ENCODE measurements around the gene WEE1.
A peak's percentile ranks its signal among the peaks of the same experiment; 100 is the strongest.
"Not testable (repeated sequence)": the region's sequence is repeated elsewhere in the genome, so short reads cannot be mapped to it uniquely, and the experiment has no call there.

Gene WEE1

DNA sequence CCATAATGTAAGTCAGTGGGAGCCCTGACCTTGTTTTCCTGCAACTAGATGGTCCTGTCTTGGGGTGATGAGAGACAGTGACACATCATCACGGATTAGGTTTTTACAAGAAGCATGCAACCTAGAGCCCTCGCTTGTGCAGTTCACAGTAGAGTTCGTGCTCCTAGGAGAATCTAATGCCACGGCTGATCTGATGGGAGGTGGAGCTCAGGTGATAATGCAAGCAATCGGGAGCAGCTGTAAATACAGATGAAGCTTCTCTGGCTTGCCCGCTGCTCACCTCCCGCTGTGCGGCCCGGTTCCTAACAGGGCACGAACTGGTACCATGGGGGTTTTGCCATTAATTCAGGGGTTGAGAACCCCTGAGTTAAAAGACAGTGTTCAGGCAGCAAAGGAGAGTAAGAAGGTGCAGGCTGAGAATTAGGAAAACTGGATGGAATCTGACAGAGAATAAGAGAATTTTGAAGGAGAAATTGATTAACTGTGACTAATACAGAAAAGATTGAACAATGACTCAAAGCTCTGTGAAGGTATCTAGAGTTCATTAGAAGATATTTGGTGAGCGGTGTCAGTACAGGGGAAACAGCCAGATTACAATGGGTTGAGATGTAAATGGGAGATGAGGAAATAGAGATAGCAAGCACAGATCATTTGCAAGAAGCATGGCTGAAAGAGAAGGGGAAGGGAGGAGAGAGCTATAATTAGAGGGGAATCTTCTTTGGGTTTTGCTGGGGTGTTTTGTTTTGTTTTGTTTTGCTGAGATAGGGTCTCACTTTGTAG, 21.0 kb downstream of the WEE1 start:
- TF ChIP-seq, protein P1, sequence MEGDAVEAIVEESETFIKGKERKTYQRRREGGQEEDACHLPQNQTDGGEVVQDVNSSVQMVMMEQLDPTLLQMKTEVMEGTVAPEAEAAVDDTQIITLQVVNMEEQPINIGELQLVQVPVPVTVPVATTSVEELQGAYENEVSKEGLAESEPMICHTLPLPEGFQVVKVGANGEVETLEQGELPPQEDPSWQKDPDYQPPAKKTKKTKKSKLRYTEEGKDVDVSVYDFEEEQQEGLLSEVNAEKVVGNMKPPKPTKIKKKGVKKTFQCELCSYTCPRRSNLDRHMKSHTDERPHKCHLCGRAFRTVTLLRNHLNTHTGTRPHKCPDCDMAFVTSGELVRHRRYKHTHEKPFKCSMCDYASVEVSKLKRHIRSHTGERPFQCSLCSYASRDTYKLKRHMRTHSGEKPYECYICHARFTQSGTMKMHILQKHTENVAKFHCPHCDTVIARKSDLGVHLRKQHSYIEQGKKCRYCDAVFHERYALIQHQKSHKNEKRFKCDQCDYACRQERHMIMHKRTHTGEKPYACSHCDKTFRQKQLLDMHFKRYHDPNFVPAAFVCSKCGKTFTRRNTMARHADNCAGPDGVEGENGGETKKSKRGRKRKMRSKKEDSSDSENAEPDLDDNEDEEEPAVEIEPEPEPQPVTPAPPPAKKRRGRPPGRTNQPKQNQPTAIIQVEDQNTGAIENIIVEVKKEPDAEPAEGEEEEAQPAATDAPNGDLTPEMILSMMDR (IDR thresholded peaks at IDR 0.05; ENCODE audit: control insufficient read depth, insufficient read depth, low read depth, low read length, missing control alignments), result no peak
- DNase-seq (ENCODE audit: low read depth), result no peak
- H3K4me3 ChIP-seq (ENCODE audit: control insufficient read depth, low read depth, low read length), result no peak overlapping the region

GRCh38 chr11:9596926-9597464, 23.5 kb downstream of the WEE1 start:
- TF ChIP-seq, protein P1 (IDR thresholded peaks at IDR 0.05; ENCODE audit: control insufficient read depth, insufficient read depth, low read depth, low read length, missing control alignments), result no peak
- no peak overlapping the region for H3K4me3 ChIP-seq (ENCODE audit: control insufficient read depth, low read depth, low read length)
- no peak for DNase-seq (ENCODE audit: low read depth)

GRCh38 chr11:9600166-9600565, 26.7 kb downstream of the WEE1 start:
- TF ChIP-seq, protein P1 (IDR thresholded peaks at IDR 0.05; ENCODE audit: control insufficient read depth, insufficient read depth, low read depth, low read length, missing control alignments), result no peak
- no peak overlapping the region for H3K4me3 ChIP-seq (ENCODE audit: control insufficient read depth, low read depth, low read length)
- no peak for DNase-seq (ENCODE audit: low read depth)

DNA sequence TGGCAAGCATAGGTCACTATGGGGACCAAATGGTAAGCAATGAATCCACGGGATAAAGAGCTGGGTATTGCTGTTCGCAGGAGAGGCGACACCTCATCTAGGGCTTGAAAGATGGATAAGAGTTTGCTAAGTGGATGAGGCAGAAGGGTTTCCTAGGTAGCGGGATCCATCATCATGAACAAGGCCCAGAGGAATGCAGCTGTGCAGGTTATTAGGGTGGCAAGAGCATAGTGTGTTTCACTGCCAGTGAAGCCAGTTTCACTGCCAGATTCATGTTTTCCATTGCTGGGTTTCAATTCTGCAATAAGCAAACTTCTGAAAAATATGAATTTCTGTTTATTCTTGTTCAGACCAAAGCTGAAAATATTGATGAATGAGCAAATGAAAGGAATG, 27.2 kb downstream of the WEE1 start:
- DNase-seq (ENCODE audit: low read depth), result no peak
- TF ChIP-seq, protein P1 (IDR thresholded peaks at IDR 0.05; ENCODE audit: control insufficient read depth, insufficient read depth, low read depth, low read length, missing control alignments), result no peak
- no peak overlapping the region for H3K4me3 ChIP-seq (ENCODE audit: control insufficient read depth, low read depth, low read length)

DNA sequence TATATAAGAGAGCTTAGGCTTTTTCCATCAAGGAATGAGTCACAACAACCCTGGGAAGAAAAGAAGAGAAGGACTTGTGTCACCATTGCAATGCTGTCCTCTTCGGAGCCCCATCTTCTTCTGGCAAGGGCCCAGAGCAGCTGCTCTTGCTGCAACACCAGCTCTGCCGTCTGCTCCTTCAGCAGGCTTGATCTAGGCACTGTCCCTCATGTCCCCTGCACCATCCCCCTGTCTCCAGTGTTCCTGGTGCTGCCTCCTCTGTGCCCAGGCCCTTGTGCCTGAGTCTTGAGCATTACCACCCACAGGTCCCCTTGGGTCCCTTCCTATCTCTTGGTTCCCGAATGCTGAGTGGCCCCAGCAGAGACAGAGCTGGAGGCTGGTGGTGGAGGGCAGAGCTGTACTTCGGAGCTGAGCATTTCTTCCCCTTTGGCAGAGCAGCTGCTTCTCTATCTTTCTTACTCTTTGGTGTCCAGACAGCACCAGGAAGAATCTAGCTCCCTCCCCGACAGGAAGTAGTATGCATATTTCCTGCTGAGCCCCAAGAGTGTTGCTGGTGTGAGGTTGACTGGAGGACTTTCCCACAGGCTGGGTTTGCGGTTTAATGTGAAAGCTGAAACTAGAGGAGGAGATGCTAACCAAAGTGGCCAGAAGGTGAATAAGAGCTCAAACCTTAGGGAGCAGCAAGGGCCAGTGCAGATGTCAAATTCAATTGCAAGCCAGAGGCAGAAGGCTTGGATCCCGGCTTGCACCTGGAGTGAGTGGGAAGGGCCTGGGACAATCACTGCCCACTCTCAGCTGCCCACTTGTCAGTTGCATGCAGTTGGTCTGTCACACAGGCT, 27.8 kb downstream of the WEE1 start:
- TF ChIP-seq, protein P1 (IDR thresholded peaks at IDR 0.05; ENCODE audit: control insufficient read depth, insufficient read depth, low read depth, low read length, missing control alignments), result no peak

GRCh38 chr11:9601876-9602199, 28.4 kb downstream of the WEE1 start:
- DNase-seq (ENCODE audit: low read depth), result no peak
- no peak overlapping the region for H3K4me3 ChIP-seq (ENCODE audit: control insufficient read depth, low read depth, low read length)
- TF ChIP-seq, protein P1 (IDR thresholded peaks at IDR 0.05; ENCODE audit: control insufficient read depth, insufficient read depth, low read depth, low read length, missing control alignments), result no peak

More for the DNA sequence above, 27.8 kb downstream of the WEE1 start:
- H3K4me3 ChIP-seq (ENCODE audit: control insufficient read depth, low read depth, low read length), result no peak overlapping the region
- DNase-seq (ENCODE audit: low read depth), result peak; percentile 51

DNA sequence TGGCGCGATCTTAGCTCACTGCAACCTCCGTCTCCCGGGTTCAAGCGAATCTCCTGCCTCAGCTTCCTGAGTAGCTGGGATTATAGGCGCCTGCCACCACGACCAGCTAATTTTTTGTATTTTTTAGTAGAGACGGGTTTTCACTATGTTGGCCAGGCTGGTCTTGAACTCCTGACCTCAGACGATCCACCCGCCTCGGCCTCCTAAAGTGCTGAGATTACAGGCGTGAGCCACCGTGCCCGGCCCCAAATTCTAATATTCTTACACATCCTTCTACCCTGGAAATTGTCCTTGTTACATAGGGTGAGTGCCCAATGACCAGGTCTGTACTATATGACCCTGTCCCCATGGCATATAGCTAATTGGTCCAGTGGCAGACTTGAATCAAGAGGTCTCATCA, 29.7 kb downstream of the WEE1 start:
- H3K4me3 ChIP-seq (ENCODE audit: control insufficient read depth, low read depth, low read length), result not testable (repeated sequence)

More for the DNA sequence above, 29.7 kb downstream of the WEE1 start:
- DNase-seq (ENCODE audit: low read depth), result not testable (repeated sequence)

All from AG09309 (cell line).